ENCODE data around the gene ADCY3. TPM values are rescaled to one million over a fixed set of nuclear protein-coding genes. Genes with fewer than 3 reads are reported as not detected.

ADCY3 gene
- total and polyA plus RNA-seq, 2 donors from 2014 or later, result 21.1 to 44.6 TPM

- FAIRE-seq, result no peak
- DNase-seq, result peak; percentile 37 to 56 (median 49)
- no peak overlapping the region for H3K27ac ChIP-seq (ENCODE audit: low read depth in 2 of 2, low read length in 2 of 2)
Observed at GRCh38 chr2:24825883-24826772, 93.9 kb downstream of the ADCY3 start.

GRCh38 chr2:24824966-24825882, 94.8 kb downstream of the ADCY3 start:
- Histone ChIP-seq H3K27me3 (ENCODE audit: control insufficient read depth, insufficient read depth, low read length) (no peaks in the 10 kb centered on the region), H3K4me1 (ENCODE audit: control insufficient read depth in 2 of 3, insufficient read depth in 2 of 3, low read depth in 1 of 3, low read length in 3 of 3) (peaks cover 0 to 6% (median 5%) of the 10 kb centered on the region in 3 donors), H3K9me3 (ENCODE audit: control insufficient read depth in 2 of 3, insufficient read depth in 1 of 3, low read length in 3 of 3) (no peaks in the 10 kb centered on the region), H3K4me3 (ENCODE audit: low read length in 3 of 3) (no peak overlapping the region), H3K27ac (ENCODE audit: low read depth in 2 of 2, low read length in 2 of 2) (no peak overlapping the region), H3K9ac (ENCODE audit: low read length in 3 of 3) (no peak overlapping the region), H3K36me3 (ENCODE audit: control insufficient read depth in 2 of 3, insufficient read depth in 3 of 3, low read length in 3 of 3) (peaks cover 0 to 15% (median 2%) of the 10 kb centered on the region in 3 donors)
- DNase-seq (peak in 1 of 5 donors; percentile 31), FAIRE-seq (no peak)
- intact Hi-C loops (cut with DNase I), result loop anchor here (5.0 kb wide), 1 partner anchor 413 kb away; no protein-coding TSS in a partner anchor
- peak; percentile 26 for TF ChIP-seq CTCF (IDR thresholded peaks at IDR 0.05; ENCODE audit: borderline replicate concordance, extremely low read depth, insufficient read depth)

More at GRCh38 chr2:24825883-24826772, 93.9 kb downstream of the ADCY3 start:
- Histone ChIP-seq H3K9ac (ENCODE audit: low read length in 3 of 3) (no peak overlapping the region), H3K9me3 (ENCODE audit: control insufficient read depth in 2 of 3, insufficient read depth in 1 of 3, low read length in 3 of 3) (no peaks in the 10 kb centered on the region), H3K27me3 (ENCODE audit: control insufficient read depth, insufficient read depth, low read length) (no peaks in the 10 kb centered on the region), H3K36me3 (ENCODE audit: control insufficient read depth in 2 of 3, insufficient read depth in 3 of 3, low read length in 3 of 3) (peaks cover 0 to 8% (median 0%) of the 10 kb centered on the region in 3 donors), H3K4me1 (ENCODE audit: control insufficient read depth in 2 of 3, insufficient read depth in 2 of 3, low read depth in 1 of 3, low read length in 3 of 3) (peaks cover 0 to 6% (median 5%) of the 10 kb centered on the region in 3 donors), H3K4me3 (ENCODE audit: low read length in 3 of 3) (no peak overlapping the region)
- intact Hi-C loops (cut with DNase I), result loop anchor here (5.0 kb wide), 1 partner anchor 414 kb away; no protein-coding TSS in a partner anchor
- no peak for TF ChIP-seq CTCF (IDR thresholded peaks at IDR 0.05; ENCODE audit: borderline replicate concordance, extremely low read depth, insufficient read depth)

- DNase-seq (peak in 2 of 5 donors; percentile 20 to 42), FAIRE-seq (no peak)
- intact Hi-C loops (cut with DNase I), result no loop called here
- H3K4me3 ChIP-seq (ENCODE audit: low read length in 3 of 3), result no peak overlapping the region
- no peak overlapping the region for H3K9ac ChIP-seq (ENCODE audit: low read length in 3 of 3)
- no peak for TF ChIP-seq CTCF (IDR thresholded peaks at IDR 0.05; ENCODE audit: borderline replicate concordance, extremely low read depth, insufficient read depth)
- H3K9me3 ChIP-seq (ENCODE audit: control insufficient read depth in 2 of 3, insufficient read depth in 1 of 3, low read length in 3 of 3), result no peaks in the 10 kb centered on the region
- H3K4me1 ChIP-seq (ENCODE audit: control insufficient read depth in 2 of 3, insufficient read depth in 2 of 3, low read depth in 1 of 3, low read length in 3 of 3), result peaks cover 0 to 6% (median 5%) of the 10 kb centered on the region in 3 donors
- H3K27ac ChIP-seq (ENCODE audit: low read depth in 2 of 2, low read length in 2 of 2), result no peak overlapping the region
- no peaks in the 10 kb centered on the region for H3K27me3 ChIP-seq (ENCODE audit: control insufficient read depth, insufficient read depth, low read length)
- peaks cover 0 to 16% (median 2%) of the 10 kb centered on the region in 3 donors for H3K36me3 ChIP-seq (ENCODE audit: control insufficient read depth in 2 of 3, insufficient read depth in 3 of 3, low read length in 3 of 3)
Observed at GRCh38 chr2:24824071-24824588, 95.9 kb downstream of the ADCY3 start.
